IMR-90 (cell line): ENCODE measurements around the gene GOLGA6A. TPM values are rescaled to one million over a fixed set of nuclear protein-coding genes. Genes with fewer than 3 reads are reported as not detected.

Experiments used
- ATAC-seq: fragments of 200-7000 bp; cut with Tn5 transposase; 2 replicates; pipeline ENCODE4 v1.9.1; 2020; ENCODE audit warnings: low read depth, mild to moderate bottlenecking, moderate library complexity
- BruUV-seq: library from RNA; stranded (reverse); fragments of 400-500 nt; replicated peaks from 2 replicates; lab custom pipeline; 2021; lab: Mats Ljungman, UMichigan
- CTCF ChIA-PET: fragments of 300-600 bp; formaldehyde crosslinking; extraction: SDS; loops from one replicate; lab custom pipeline; 2021; ENCODE audit warnings: antibody characterized with exemption; lab: Yijun Ruan, JAX
- POLR2A ChIA-PET: fragments of 300-600 bp; sonication (Branson Sonifier 250); formaldehyde crosslinking; loops from one replicate; lab custom pipeline; 2022; ENCODE audit warnings: antibody characterized with exemption; ENCODE audit not compliant: unreplicated experiment; lab: Charles Lee
- DNase-seq: peaks from one replicate; pipeline ENCODE4 v3.0.0; 2013
- H2AFZ ChIP-seq: replicated peaks from 2 replicates; pipeline ENCODE3; 2013; ENCODE audit warnings: low read length, mild to moderate bottlenecking; ENCODE audit not compliant: poor library complexity
- H2AK5ac ChIP-seq: 2 replicates; pipeline ENCODE4 v1.6.1; 2013; ENCODE audit warnings: low read depth, low read length, inconsistent platforms
- H2AK9ac ChIP-seq: replicated peaks from 2 replicates; pipeline ENCODE3; 2013; ENCODE audit warnings: mild to moderate bottlenecking, low read depth, low read length, moderate library complexity; ENCODE audit not compliant: poor library complexity
- H2BK120ac ChIP-seq: 2 replicates; pipeline ENCODE4 v1.6.1; 2013; ENCODE audit warnings: low read depth, low read length, inconsistent platforms
- H2BK15ac ChIP-seq: 3 replicates; pipeline ENCODE4 v1.6.1; 2013; ENCODE audit warnings: low read depth, low read length, inconsistent platforms
- H2BK20ac ChIP-seq: 2 replicates; pipeline ENCODE4 v1.6.1; 2013; ENCODE audit warnings: low read depth, mild to moderate bottlenecking, inconsistent platforms, low read length, moderate library complexity
- H2BK5ac ChIP-seq: 2 replicates; pipeline ENCODE4 v1.6.1; 2013; ENCODE audit warnings: mild to moderate bottlenecking, low read depth, low read length, inconsistent platforms; ENCODE audit not compliant: poor library complexity, severe bottlenecking
- H3K14ac ChIP-seq: replicated peaks from 2 replicates; pipeline ENCODE4 v1.6.1; 2013; ENCODE audit warnings: low read depth, low read length, inconsistent platforms
- H3K18ac ChIP-seq: 2 replicates; pipeline ENCODE4 v1.6.1; 2013; ENCODE audit warnings: low read depth, low read length, control low read depth
- H3K23ac ChIP-seq: 2 replicates; pipeline ENCODE4 v1.6.1; 2013; ENCODE audit warnings: low read depth, low read length, inconsistent platforms
- H3K27ac ChIP-seq: 2 replicates; pipeline ENCODE4 v1.5.1; 2013; ENCODE audit warnings: mild to moderate bottlenecking, control low read depth, low read length; ENCODE audit not compliant: insufficient read depth
- H3K27me3 ChIP-seq: 2 replicates; pipeline ENCODE4 v1.6.1; 2013; ENCODE audit warnings: low read length; ENCODE audit not compliant: control insufficient read depth, insufficient read depth
- H3K36me3 ChIP-seq: 2 replicates; pipeline ENCODE4 v1.6.1; 2013; ENCODE audit warnings: low read length, mixed read lengths; ENCODE audit not compliant: control insufficient read depth, insufficient read depth
- H3K4ac ChIP-seq: 2 replicates; pipeline ENCODE4 v1.6.1; 2013; ENCODE audit warnings: low read depth, low read length, inconsistent platforms
- H3K4me1 ChIP-seq: 2 replicates; pipeline ENCODE4 v1.6.1; 2013; ENCODE audit warnings: low read length, mixed read lengths; ENCODE audit not compliant: control insufficient read depth, insufficient read depth
- H3K4me2 ChIP-seq: 2 replicates; pipeline ENCODE4 v1.6.1; 2013; ENCODE audit warnings: low read depth, mild to moderate bottlenecking, control low read depth, low read length, moderate library complexity
- H3K4me3 ChIP-seq: 2 replicates; pipeline ENCODE4 v1.5.1; 2013; ENCODE audit warnings: low read depth, mild to moderate bottlenecking, control low read depth, low read length, moderate library complexity; ENCODE audit not compliant: insufficient read depth
- H3K56ac ChIP-seq: 2 replicates; pipeline ENCODE4 v1.6.1; 2013; ENCODE audit warnings: low read length, inconsistent platforms; ENCODE audit not compliant: insufficient read depth; ENCODE audit errors: extremely low read depth
- H3K79me1 ChIP-seq, 2 experiments: 2 replicates each; pipeline ENCODE4 v1.6.1; 2013; ENCODE audit warnings: low read length in 2 of 2, inconsistent platforms in 1 of 2, low read depth in 1 of 2
- H3K9ac ChIP-seq: 2 replicates; pipeline ENCODE4 v1.6.1; 2013; ENCODE audit warnings: low read depth, low read length, control low read depth
- H3K9me1 ChIP-seq: 2 replicates; pipeline ENCODE4 v1.6.1; 2013; ENCODE audit warnings: low read length, inconsistent platforms; ENCODE audit not compliant: insufficient read depth
- H3K9me3 ChIP-seq: 2 replicates; pipeline ENCODE4 v1.6.1; 2013; ENCODE audit warnings: low read length; ENCODE audit not compliant: control insufficient read depth, insufficient read depth
- H4K20me1 ChIP-seq: 2 replicates; pipeline ENCODE4 v1.6.1; 2013; ENCODE audit warnings: low read length, inconsistent platforms; ENCODE audit not compliant: insufficient read depth
- H4K5ac ChIP-seq: 2 replicates; pipeline ENCODE4 v1.6.1; 2013; ENCODE audit warnings: mild to moderate bottlenecking, low read depth, low read length, control low read depth
- H4K8ac ChIP-seq, 2 experiments: 2 replicates each; pipeline ENCODE4 v1.6.1; 2013; ENCODE audit warnings: low read depth in 2 of 2, low read length in 2 of 2, control low read depth in 1 of 2, inconsistent platforms in 1 of 2
- H4K91ac ChIP-seq: 2 replicates; pipeline ENCODE4 v1.6.1; 2013; ENCODE audit warnings: low read depth, low read length, inconsistent platforms; ENCODE audit not compliant: insufficient read depth
- BHLHE40 ChIP-seq: fragments of 150-350 bp; IDR thresholded peaks from 2 replicates; pipeline ENCODE4 v1.6.1; 2016; ENCODE audit warnings: mild to moderate bottlenecking, low read depth, low read length
- CEBPB ChIP-seq: IDR thresholded peaks from 2 replicates; pipeline ENCODE4 v1.6.1; 2012; ENCODE audit warnings: low read depth, low read length, improper control_type of control experiment
- CHD1 ChIP-seq: IDR thresholded peaks from 2 replicates; pipeline ENCODE4 v1.6.1; 2012; ENCODE audit warnings: low read depth, low read length, improper control_type of control experiment
- ELK1 ChIP-seq: fragments of 150-350 bp; IDR thresholded peaks from 2 replicates; pipeline ENCODE4 v1.6.1; 2016; ENCODE audit warnings: low read depth, mild to moderate bottlenecking, low read length, moderate library complexity, borderline replicate concordance
- MAFK ChIP-seq: IDR thresholded peaks from 2 replicates; pipeline ENCODE4 v1.6.1; 2012; ENCODE audit warnings: low read depth, low read length, improper control_type of control experiment
- MAZ ChIP-seq: IDR thresholded peaks from 2 replicates; pipeline ENCODE4 v1.6.1; 2012; ENCODE audit warnings: low read depth, mild to moderate bottlenecking, low read length, improper control_type of control experiment, moderate library complexity, borderline replicate concordance
- MXI1 ChIP-seq: IDR thresholded peaks from 2 replicates; pipeline ENCODE4 v1.6.1; 2012; ENCODE audit warnings: low read depth, mild to moderate bottlenecking, low read length, moderate library complexity, borderline replicate concordance
- NFE2L2 ChIP-seq: fragments of 150-350 bp; IDR thresholded peaks from 2 replicates; pipeline ENCODE4 v1.6.1; 2016; ENCODE audit warnings: low read depth, mild to moderate bottlenecking, low read length
- POLR2A ChIP-seq: IDR thresholded peaks from 2 replicates; pipeline ENCODE4 v1.6.1; 2012; ENCODE audit warnings: mild to moderate bottlenecking, low read depth, low read length
- RAD21 ChIP-seq: IDR thresholded peaks from 2 replicates; pipeline ENCODE4 v1.6.1; 2012; ENCODE audit warnings: low read length, improper control_type of control experiment
- RCOR1 ChIP-seq: IDR thresholded peaks from 2 replicates; pipeline ENCODE4 v1.6.1; 2012; ENCODE audit warnings: mild to moderate bottlenecking, low read length, improper control_type of control experiment; ENCODE audit not compliant: insufficient replicate concordance
- RFX5 ChIP-seq: IDR thresholded peaks from 2 replicates; pipeline ENCODE4 v1.8.0; 2012; ENCODE audit warnings: low read depth, mild to moderate bottlenecking, low read length, moderate library complexity
- SMC3 ChIP-seq: fragments of 150-350 bp; IDR thresholded peaks from 2 replicates; pipeline ENCODE4 v1.6.1; 2016; ENCODE audit warnings: low read depth, mild to moderate bottlenecking, antibody characterized with exemption, low read length, moderate library complexity
- WGBS, 2 experiments: methylation state at CpG; one replicate each; pipeline versions ENCODE4 v1.1.5 to v1.1.7; 2013; ENCODE audit warnings: missing lambda C conversion rate in 2 of 2; ENCODE audit not compliant: insufficient read length in 1 of 2; ENCODE audit errors: extremely low coverage in 2 of 2; 5-methylcytosine and 5-hydroxymethylcytosine counted together
- dilution Hi-C: fragments of 300-500 bp; cut with HindIII; formaldehyde crosslinking; loops from one replicate; pipeline ENCODE4 v1.14.3; 2018; ENCODE audit warnings: low sequenced_read_pairs; ENCODE audit not compliant: unreplicated experiment
- in situ Hi-C: fragments of 300-500 bp; cut with MboI; formaldehyde crosslinking; loops from 3 replicates; pipeline ENCODE4 v1.14.3; 2019; ENCODE audit warnings: low sequenced_read_pairs, inconsistent platforms, mixed read lengths
- intact Hi-C: fragments of 100-400 bp; cut with micrococcal nuclease; formaldehyde crosslinking; loops from 2 replicates; pipeline ENCODE4 v1.10.0; 2022
- polyA plus RNA-seq, 3 experiments: library from polyadenylated mRNA; depleted of rRNA; stranded (reverse); fragments of >200 nt; gene quantifications; 2 replicates each; pipeline ENCODE4 v1.2.3, GENCODE V29; 2012; ENCODE audit warnings: low replicate concordance in 1 of 3
- total RNA-seq: library from RNA; depleted of rRNA; stranded (reverse); fragments of >200 nt; gene quantifications from 2 replicates; pipeline ENCODE4 v1.2.3, GENCODE V29; 2012
- TF ChIP-seq, protein P1 (sequence below): conservative IDR thresholded peaks from 2 replicates; pipeline ENCODE4 v1.5.1; 2012; ENCODE audit warnings: mild to moderate bottlenecking, low read depth, low read length, improper control_type of control experiment
- TF ChIP-seq, protein P2 (sequence below): fragments of 150-350 bp; IDR thresholded peaks from 2 replicates; pipeline ENCODE4 v1.6.1; 2017; ENCODE audit warnings: mild to moderate bottlenecking, antibody characterized with exemption, low read length, low read depth

Gene GOLGA6A
- total and polyA plus RNA-seq, 2 of the 4 experiments (the other 2 are of a cell fraction), result not detected

GRCh38 chr15:74122403-74123130 is 40.2 kb upstream of the GOLGA6A start:
- no TSS peak for BruUV-seq
- in situ Hi-C loops, result loop anchor here (25.0 kb wide), 1 partner anchor 1485 kb away; no protein-coding TSS in a partner anchor
- WGBS, 2 experiments, result no CpG with 5 or more reads among the region's 5 CpGs
- TF ChIP-seq MAFK, result no peak
- TF ChIP-seq, protein P1, sequence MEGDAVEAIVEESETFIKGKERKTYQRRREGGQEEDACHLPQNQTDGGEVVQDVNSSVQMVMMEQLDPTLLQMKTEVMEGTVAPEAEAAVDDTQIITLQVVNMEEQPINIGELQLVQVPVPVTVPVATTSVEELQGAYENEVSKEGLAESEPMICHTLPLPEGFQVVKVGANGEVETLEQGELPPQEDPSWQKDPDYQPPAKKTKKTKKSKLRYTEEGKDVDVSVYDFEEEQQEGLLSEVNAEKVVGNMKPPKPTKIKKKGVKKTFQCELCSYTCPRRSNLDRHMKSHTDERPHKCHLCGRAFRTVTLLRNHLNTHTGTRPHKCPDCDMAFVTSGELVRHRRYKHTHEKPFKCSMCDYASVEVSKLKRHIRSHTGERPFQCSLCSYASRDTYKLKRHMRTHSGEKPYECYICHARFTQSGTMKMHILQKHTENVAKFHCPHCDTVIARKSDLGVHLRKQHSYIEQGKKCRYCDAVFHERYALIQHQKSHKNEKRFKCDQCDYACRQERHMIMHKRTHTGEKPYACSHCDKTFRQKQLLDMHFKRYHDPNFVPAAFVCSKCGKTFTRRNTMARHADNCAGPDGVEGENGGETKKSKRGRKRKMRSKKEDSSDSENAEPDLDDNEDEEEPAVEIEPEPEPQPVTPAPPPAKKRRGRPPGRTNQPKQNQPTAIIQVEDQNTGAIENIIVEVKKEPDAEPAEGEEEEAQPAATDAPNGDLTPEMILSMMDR, result no peak
- no peak for TF ChIP-seq BHLHE40
- TF ChIP-seq CEBPB, result no peak
- TF ChIP-seq RAD21, result no peak
- TF ChIP-seq NFE2L2, result no peak
- no peak for TF ChIP-seq POLR2A
- TF ChIP-seq MAZ, result no peak
- no peak for TF ChIP-seq MXI1
- TF ChIP-seq RFX5, result no peak
- no peak for TF ChIP-seq ELK1
- TF ChIP-seq, protein P2, sequence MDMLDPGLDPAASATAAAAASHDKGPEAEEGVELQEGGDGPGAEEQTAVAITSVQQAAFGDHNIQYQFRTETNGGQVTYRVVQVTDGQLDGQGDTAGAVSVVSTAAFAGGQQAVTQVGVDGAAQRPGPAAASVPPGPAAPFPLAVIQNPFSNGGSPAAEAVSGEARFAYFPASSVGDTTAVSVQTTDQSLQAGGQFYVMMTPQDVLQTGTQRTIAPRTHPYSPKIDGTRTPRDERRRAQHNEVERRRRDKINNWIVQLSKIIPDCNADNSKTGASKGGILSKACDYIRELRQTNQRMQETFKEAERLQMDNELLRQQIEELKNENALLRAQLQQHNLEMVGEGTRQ, result no peak
- TF ChIP-seq RCOR1, result no peak
- no peak for TF ChIP-seq SMC3
- TF ChIP-seq CHD1, result no peak

More at GRCh38 chr15:74122403-74123130, 40.2 kb upstream of the GOLGA6A start:
- Histone ChIP-seq H3K23ac (no peak overlapping the region), H3K36me3 (no peaks in the 10 kb centered on the region), H2BK120ac (no peak overlapping the region), H2AK9ac (no peak overlapping the region), H3K4me2 (no peak overlapping the region), H2AK5ac (no peak overlapping the region), H3K9me3 (no peaks in the 10 kb centered on the region), H3K4me1 (no peaks in the 10 kb centered on the region; the same call in 1 of the 2 replicates), H3K4ac (no peak overlapping the region), H3K79me1 (no peaks in the 10 kb centered on the region), H3K9me1 (no peaks in the 10 kb centered on the region), H2BK5ac (no peak overlapping the region), H3K56ac (no peak overlapping the region), H3K4me3 (no peak overlapping the region), H4K5ac (no peak overlapping the region), H4K91ac (no peak overlapping the region), H4K20me1 (no peaks in the 10 kb centered on the region), H4K8ac (no peak overlapping the region), H3K14ac (no peak overlapping the region), H3K18ac (no peak overlapping the region), H3K27me3 (peaks cover 72% of the 10 kb centered on the region), H2BK20ac (no peak overlapping the region), H2BK15ac (no peak overlapping the region), H2AFZ (no peak overlapping the region), H3K9ac (no peak overlapping the region), H3K27ac (no peak overlapping the region)
- ChIA-PET CTCF (interaction anchor here (1.2 to 1.3 kb wide), 2 partner anchors 150 to 185 kb away, joined by 4 to 6 read pairs; no protein-coding TSS in a partner anchor), POLR2A (no interaction called here)
- no peak for DNase-seq
- dilution Hi-C loops, result no loop called here
- no peak for ATAC-seq
- intact Hi-C loops, result no loop called here
